ENCODE results near the gene CDKL1.
A peak's percentile ranks its signal among the peaks of the same experiment; 100 is the strongest.

The CDKL1 gene

GRCh38 chr14:50396631-50397389 is at the start of gene CDKL1:
TSS of gene CDKL1 (minus strand) at chr14:50396881. CDS start at chr14:50395868, 1,013 bp downstream.
- DNase-seq = peak; percentile 57

DNA sequence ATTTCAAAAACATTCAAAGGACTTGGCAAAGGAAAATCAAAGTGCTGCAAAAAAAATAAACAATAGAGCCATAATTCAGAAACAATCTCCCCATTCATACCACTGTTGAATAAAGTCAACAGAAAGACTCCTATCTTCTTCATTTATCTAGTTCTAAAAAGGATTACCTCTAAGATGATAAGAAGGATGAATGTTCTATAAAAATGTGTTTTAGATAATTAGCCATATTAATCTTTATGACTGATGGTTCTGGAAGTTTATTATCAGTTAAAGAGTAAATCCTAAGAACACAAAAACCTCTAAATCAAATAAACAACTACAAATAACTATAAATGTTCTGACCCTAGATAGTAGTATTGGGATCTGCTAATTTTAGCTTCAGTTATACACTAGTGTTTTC is 37.8 kb upstream of the CDKL1 start:
- no peak for DNase-seq

GRCh38 chr14:50432131-50432530 is 35.5 kb upstream of the CDKL1 start:
- no peak for DNase-seq

GRCh38 chr14:50425816-50426215 is 29.1 kb upstream of the CDKL1 start:
- DNase-seq = no peak

GRCh38 chr14:50425105-50425504 is 28.4 kb upstream of the CDKL1 start:
- no peak for DNase-seq

DNA sequence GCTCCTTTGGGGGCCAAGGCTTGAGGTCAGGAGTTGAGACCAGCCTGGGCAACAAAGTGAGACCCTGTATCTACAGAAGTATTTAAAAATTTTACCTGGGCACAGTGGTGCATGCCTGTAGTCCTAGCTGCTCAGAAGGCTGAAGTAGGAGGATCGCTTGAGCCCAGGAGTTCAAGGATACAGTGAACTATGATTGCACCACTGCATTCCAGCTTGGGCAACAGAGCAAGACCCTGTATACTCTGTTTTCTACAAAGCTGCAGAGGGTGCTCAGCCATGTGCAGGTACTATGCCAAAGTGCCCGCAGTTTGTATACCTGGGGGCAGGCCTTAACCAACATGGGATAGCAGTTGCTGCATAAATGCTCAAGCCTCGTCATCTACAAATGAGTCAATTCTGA is 26.8 kb upstream of the CDKL1 start:
- no peak for DNase-seq

GRCh38 chr14:50421499-50421898 is 24.8 kb upstream of the CDKL1 start:
- DNase-seq = no peak

DNA sequence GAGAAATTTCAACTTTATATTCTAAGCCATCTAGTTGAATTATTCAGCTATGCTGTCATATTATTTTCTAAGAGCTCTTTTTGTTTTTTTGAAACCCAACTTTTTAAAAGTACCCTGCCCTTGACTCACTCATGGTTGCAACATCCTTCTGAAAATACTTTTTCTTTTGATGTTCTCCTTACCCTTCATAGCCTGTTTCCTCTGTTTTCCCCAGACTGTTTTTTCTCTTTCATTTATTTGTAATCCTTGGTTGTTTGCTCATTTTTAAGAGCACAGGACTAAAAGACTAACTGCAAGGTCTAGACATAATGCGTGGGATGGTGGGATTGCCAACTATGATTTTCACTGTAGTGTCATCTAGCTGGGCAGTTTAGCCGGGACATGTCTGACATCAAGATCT is 21.2 kb upstream of the CDKL1 start:
- no peak for DNase-seq

DNA sequence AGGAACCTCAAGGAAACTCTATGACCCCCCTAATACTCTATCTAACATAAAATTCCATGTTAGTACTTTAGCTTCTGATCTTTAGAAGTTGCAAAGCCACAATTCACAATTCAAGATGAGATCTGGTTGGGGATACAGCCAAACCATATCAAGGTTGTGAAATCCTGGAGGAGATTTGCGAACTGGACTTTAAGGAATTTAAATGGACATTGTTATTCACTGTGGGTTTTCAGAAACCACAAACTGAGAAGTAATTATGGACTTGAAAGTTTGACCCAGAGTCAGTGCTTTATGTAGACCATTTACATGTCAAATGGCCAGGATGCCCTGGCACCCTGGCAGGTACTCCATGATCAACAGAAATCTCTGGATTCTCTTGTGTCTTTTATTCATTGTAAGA is 14.2 kb upstream of the CDKL1 start:
- DNase-seq = no peak

DNA sequence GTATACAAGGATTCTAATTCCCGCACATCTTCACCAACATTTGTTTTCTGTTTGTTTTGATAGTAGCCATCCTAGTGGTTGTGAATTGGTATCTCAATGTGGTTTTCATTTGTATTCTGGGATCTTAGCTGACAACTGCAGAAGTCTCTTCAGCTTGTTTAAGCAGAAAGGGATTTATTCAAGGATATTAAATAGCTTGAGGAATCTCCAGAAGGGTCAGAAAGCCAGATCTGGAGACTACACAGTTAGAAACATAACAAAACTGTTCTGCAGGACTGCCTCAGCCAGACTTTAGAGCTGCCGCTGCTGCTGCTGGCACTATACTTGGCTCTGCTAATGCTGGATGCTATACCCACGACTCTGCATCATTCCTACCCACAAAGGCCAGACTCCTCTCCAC is 13.4 kb upstream of the CDKL1 start:
- DNase-seq = no peak

DNA sequence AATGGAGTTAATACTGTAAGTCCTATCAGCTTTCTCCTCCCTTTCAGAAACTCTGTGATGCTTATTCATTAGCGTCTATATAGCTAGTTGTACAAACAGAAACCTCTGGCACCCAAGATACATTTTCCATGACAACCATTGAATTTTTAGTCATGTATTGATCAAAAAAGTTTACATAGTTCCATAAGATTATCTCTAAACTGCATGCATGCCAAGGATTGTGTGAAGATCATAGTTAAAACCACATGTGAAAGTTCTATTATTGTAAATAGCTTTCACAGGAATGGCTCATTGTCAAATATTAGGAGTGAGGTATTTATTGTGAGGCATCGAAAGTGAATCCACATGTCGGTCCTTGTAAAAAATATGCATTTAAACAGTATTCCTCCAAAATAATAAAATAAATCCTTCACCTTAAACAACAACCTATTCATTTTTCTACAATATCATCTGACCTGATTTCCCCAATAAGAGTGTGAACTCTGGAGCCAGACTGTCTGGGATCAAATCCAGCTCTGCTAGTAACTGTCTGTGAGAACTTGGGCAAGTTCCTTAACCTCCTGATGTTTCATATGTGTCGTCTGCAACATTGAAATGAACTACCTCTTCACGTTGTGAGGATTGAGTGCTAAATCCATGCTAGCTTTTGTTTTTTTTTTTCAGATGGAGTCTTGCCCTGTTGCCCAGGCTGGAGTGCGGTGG is 10.6 kb upstream of the CDKL1 start:
- no peak for DNase-seq

GRCh38 chr14:50403419-50403818 is 6.7 kb upstream of the CDKL1 start:
- no peak for DNase-seq

GRCh38 chr14:50402965-50403364 is 6.3 kb upstream of the CDKL1 start:
- no peak for DNase-seq

- DNase-seq = no peak
Observed at GRCh38 chr14:50400461-50400860, 3.8 kb upstream of the CDKL1 start.

GRCh38 chr14:50399251-50400032 is 2.8 kb upstream of the CDKL1 start:
- no peak for DNase-seq

GRCh38 chr14:50398189-50398580 is 1.5 kb upstream of the CDKL1 start:
- DNase-seq = no peak

DNA sequence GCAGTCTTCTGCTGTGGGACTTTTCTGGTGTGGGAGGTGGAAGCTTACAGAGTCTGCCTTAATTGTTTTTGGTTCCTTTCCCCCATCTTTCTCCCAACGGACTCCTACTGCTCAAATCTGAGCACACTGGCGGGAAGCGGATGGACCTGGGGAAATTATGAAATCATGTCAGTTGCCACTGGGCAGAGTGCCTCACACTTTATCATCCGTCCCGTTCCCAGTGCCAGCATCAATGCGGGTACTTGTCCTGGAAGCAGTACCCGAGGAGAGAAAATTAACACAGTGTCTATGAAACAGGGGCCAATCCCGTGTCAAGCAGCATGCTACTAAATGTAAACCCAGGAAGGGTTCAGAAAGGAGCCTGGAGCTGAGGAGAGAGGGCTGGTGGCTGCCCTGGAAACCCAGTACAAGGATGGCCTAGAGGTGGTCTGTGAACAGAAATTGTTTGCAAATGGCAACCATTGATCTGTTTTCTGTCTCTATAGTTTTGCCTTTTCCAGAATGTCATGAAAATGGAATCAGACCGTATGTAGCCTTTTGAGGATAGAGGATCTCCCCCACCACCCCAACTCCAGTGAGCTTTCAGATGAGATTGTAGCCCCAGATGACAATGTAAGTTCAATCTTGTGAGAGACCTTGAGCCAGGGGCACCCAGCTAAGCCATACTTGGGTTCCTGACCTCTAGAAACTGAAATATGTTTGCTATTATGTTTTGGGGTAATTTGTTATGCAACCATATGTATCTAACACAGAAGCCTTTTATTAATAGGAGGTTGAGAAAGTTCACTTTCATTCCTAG is 908 bp upstream of the CDKL1 start:
- DNase-seq = no peak

DNA sequence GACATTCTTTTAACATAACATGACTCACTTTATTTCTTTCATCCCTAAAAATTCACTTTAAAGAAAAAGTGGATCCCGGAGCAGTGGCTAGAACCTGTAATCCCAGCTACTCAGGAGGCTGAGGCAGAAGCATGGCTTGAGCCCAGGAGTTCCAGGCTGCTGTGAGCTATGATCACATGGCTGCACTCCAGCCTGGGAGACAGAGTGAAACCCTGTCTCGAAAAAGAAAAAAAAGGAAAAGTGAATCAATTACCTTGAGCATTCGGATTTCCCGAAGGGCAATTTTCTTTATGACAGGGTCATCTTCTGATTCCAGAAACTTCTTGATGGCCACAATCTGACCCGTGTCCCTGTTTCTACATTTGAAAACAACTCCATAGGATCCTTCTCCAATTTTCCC is 1.2 kb downstream of the CDKL1 start:
- DNase-seq = no peak

GRCh38 chr14:50394713-50395112 is 2.0 kb downstream of the CDKL1 start:
- no peak for DNase-seq

DNA sequence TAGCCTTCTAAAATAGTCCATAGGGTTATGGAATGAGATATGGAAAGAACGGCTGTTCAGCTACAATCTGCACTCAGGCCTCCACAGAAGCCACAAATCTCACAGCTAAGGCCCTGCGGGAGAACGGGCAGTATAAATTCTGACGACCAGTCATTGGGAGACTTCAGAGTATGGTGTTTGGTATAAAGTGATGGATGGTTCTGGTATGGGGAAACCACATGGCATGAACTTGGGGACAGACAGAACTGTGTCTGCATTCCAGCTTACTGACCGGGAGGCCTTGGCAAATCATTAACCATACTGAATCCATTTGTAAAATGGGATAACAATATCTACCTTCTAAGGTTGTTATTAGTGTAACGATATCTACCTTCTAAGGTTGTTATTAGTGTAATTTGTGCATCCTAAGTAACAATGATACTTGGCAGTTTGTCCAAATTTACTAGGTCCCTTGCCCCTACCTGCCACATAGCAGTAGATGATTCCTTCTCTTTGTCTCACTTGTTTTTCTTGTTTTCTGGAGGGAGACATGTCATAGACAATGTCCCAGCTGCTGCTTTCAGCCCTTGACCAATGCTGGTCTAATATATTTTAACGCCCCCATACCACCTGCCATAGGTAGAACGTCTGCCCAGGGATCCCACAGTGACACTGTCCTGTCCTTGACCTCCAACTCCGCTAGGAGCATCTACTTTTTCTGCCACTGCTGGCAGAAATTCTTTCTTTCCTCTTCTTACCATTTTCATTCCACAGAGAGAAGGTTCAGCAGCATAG is 6.8 kb downstream of the CDKL1 start:
- DNase-seq = no peak

- DNase-seq = no peak
Observed at GRCh38 chr14:50388256-50388931, 8.3 kb downstream of the CDKL1 start.

- no peak for DNase-seq
Observed at GRCh38 chr14:50387548-50387947, 9.1 kb downstream of the CDKL1 start.
